Stimulated activated CD8-positive, alpha-beta memory T cell treated with anti-CD3 and anti-CD28 coated beads, Interleukin-15, amount 100 ng/mL, for 1 hour (primary cell): ENCODE results near the gene PLD2.
"Not testable (repeated sequence)": the region's sequence is repeated elsewhere in the genome, so short reads cannot be mapped to it uniquely, and the experiment has no call there.

Experiments
- DNase-seq: peaks from one replicate; pipeline ENCODE4 v3.0.0-alpha.2; 2020; ENCODE audit warnings: low read depth

Gene PLD2

GRCh38 chr17:4789951-4790704 is 16.8 kb upstream of the PLD2 start:
- DNase-seq: peak; percentile 46

GRCh38 chr17:4790705-4791088 is 16.3 kb upstream of the PLD2 start:
- DNase-seq: no peak

- no peak for DNase-seq
These were observed 11.8 kb upstream of the PLD2 start for GRCh38 chr17:4795168-4795567.

- no peak for DNase-seq
These were observed 10.4 kb upstream of the PLD2 start for GRCh38 chr17:4796552-4796920.

- no peak for DNase-seq
These were observed 6.3 kb upstream of the PLD2 start for GRCh38 chr17:4800462-4801196.

GRCh38 chr17:4802228-4802627 is 4.7 kb upstream of the PLD2 start, which contains the start of gene C17orf114:
Gene C17orf114 (minus strand): TSS chr17:4802328.
- no peak for DNase-seq

- DNase-seq: no peak
These were observed 536 bp upstream of the PLD2 start for GRCh38 chr17:4806456-4806776.

GRCh38 chr17:4807605-4808377 is 839 bp downstream of the PLD2 start:
- no peak for DNase-seq

GRCh38 chr17:4808378-4808767 is 1.4 kb downstream of the PLD2 start:
- DNase-seq: no peak

GRCh38 chr17:4810696-4811290 is 3.8 kb downstream of the PLD2 start:
- DNase-seq: no peak

- no peak for DNase-seq
These were observed 4.5 kb downstream of the PLD2 start for GRCh38 chr17:4811471-4811870.

- DNase-seq: no peak
These were observed 5.7 kb downstream of the PLD2 start for GRCh38 chr17:4812690-4813089.

GRCh38 chr17:4815043-4815675 is 8.2 kb downstream of the PLD2 start:
- DNase-seq: no peak

GRCh38 chr17:4816826-4817225 is 9.9 kb downstream of the PLD2 start:
- DNase-seq: no peak

- DNase-seq: no peak
These were observed 11.3 kb downstream of the PLD2 start for GRCh38 chr17:4818276-4818675.

- DNase-seq: no peak
These were observed 15.9 kb downstream of the PLD2 start for GRCh38 chr17:4822835-4823234.

- no peak for DNase-seq
These were observed 16.6 kb downstream of the PLD2 start for GRCh38 chr17:4823373-4824089.

GRCh38 chr17:4827399-4827798 is 20.4 kb downstream of the PLD2 start:
- DNase-seq: no peak

- not testable (repeated sequence) for DNase-seq
These were observed 25.9 kb downstream of the PLD2 start for GRCh38 chr17:4832829-4833177.

- peak; percentile 72 for DNase-seq
These were observed 26.4 kb downstream of the PLD2 start, which contains the start of gene MINK1 for GRCh38 chr17:4833178-4833940. Gene MINK1 (plus strand): TSS chr17:4833340. CDS start chr17:4833584, 244 bp downstream.
